Glomerular visceral epithelial cell (primary cell): ENCODE data around the gene EDRF1.
A peak's percentile ranks its signal among the peaks of the same experiment; 100 is the strongest.

Source experiments
- DNase-seq: peaks from one replicate; pipeline ENCODE4 v3.0.0-alpha.2; 2016; ENCODE audit errors: extremely low spot score

Gene EDRF1

GRCh38 chr10:125765835-125766234 lies 46.3 kb downstream of the EDRF1 start:
- DNase-seq: no peak

- DNase-seq: no peak
Observed at GRCh38 chr10:125766511-125766910, 47.0 kb downstream of the EDRF1 start.

- DNase-seq: peak; percentile 16
Observed at GRCh38 chr10:125768219-125768855, 48.8 kb downstream of the EDRF1 start.

GRCh38 chr10:125769175-125769574 lies 49.7 kb downstream of the EDRF1 start:
- DNase-seq: no peak

GRCh38 chr10:125770844-125771243 lies 51.3 kb downstream of the EDRF1 start:
- no peak for DNase-seq

- no peak for DNase-seq
Observed at GRCh38 chr10:125772112-125772863, 52.8 kb downstream of the EDRF1 start.

- DNase-seq: no peak
Observed at GRCh38 chr10:125772864-125773180, 53.3 kb downstream of the EDRF1 start.

GRCh38 chr10:125773687-125774543 lies 54.4 kb downstream of the EDRF1 start:
- DNase-seq: no peak

- no peak for DNase-seq
Observed at GRCh38 chr10:125774581-125775191, 55.2 kb downstream of the EDRF1 start.

GRCh38 chr10:125775491-125776106 lies 56.1 kb downstream of the EDRF1 start, which contains the start of gene MMP21:
MMP21 (minus strand) TSS chr10:125775821; CDS start chr10:125775821, 0 bp downstream.
- no peak for DNase-seq

GRCh38 chr10:125777806-125778205 lies 58.3 kb downstream of the EDRF1 start:
- no peak for DNase-seq

- DNase-seq: no peak
Observed at GRCh38 chr10:125778556-125778955, 59.0 kb downstream of the EDRF1 start.

GRCh38 chr10:125779403-125780327 lies 60.2 kb downstream of the EDRF1 start:
- DNase-seq: no peak

- no peak for DNase-seq
Observed at GRCh38 chr10:125781374-125781773, 61.9 kb downstream of the EDRF1 start.

GRCh38 chr10:125782054-125782453 lies 62.5 kb downstream of the EDRF1 start:
- no peak for DNase-seq

GRCh38 chr10:125782616-125783015 lies 63.1 kb downstream of the EDRF1 start:
- DNase-seq: no peak

GRCh38 chr10:125783408-125783807 lies 63.9 kb downstream of the EDRF1 start:
- no peak for DNase-seq

GRCh38 chr10:125783957-125784356 lies 64.4 kb downstream of the EDRF1 start:
- no peak for DNase-seq

- DNase-seq: no peak
Observed at GRCh38 chr10:125785791-125786190, 66.3 kb downstream of the EDRF1 start.
